SW 1271 (cell line): Measurements from ENCODE around the gene NKAIN2.
"Not testable (repeated sequence)": the region's sequence is repeated elsewhere in the genome, so short reads cannot be mapped to it uniquely, and the experiment has no call there.

Source experiments
- DNase-seq, 2 experiments: peaks; one replicate each; lab custom pipeline; 2025; lab: John Stamatoyannopoulos, UW

The NKAIN2 gene

DNA sequence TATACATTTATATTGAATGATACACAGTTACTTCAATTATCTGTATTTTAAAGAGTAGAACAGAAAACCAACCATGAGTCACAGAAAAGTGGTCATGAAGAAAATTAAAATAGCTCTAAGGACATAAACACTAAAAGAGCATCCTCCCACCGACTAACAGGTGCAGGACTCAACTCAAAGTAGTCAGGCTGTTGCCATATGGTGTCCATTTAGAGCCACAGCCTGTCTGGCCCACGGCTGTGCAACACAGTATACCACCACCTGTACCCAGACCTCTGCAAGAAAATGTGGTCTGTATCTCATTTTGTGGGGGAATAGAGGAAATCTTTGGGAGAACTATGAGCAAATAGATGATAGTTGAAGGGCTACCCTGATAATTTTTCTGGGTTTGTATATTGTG is 708.8 kb downstream of the NKAIN2 start:
- no peak for DNase-seq

- DNase-seq = no peak
These were observed 713.7 kb downstream of the NKAIN2 start for GRCh38 chr6:124517339-124517738.

DNA sequence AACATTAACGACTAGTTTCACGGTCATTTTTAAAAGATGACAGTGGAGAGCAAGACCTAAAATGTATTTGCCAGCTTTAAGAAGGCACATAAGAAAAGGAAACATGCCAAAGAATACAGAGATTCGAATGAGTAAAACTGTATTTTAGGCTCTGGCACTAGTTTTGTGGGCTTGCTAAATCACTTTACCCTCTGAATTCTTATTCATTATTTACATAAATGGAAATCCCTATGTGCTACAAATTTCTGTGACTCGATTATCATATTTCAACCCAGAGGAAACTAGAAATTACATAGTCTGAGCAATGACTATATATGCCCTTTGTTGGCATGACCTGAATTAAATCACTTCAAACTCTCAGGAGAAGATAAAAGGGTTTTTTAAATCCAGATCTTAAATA is 716.8 kb downstream of the NKAIN2 start:
- no peak for DNase-seq

DNA sequence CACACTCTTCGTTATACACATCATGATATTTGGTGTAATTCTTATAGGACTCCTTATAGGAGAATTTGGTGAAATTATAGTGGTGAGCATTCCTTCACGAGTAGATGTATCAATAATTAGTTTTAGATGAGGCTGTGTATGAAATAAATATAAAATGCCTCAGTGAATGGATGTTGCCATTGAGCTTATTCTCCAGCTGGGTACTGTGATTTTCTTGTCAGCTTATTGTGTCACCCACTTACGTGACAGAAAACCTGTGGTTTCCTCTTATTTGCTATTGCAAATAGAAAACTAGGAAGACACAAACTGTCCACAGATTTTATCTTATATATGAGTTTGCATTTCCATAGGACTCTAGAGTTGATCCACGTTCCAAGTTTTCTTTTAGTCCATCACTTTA is 718.7 kb downstream of the NKAIN2 start:
- DNase-seq = no peak

GRCh38 chr6:124524491-124525200 is 721.0 kb downstream of the NKAIN2 start:
- no peak for DNase-seq

DNA sequence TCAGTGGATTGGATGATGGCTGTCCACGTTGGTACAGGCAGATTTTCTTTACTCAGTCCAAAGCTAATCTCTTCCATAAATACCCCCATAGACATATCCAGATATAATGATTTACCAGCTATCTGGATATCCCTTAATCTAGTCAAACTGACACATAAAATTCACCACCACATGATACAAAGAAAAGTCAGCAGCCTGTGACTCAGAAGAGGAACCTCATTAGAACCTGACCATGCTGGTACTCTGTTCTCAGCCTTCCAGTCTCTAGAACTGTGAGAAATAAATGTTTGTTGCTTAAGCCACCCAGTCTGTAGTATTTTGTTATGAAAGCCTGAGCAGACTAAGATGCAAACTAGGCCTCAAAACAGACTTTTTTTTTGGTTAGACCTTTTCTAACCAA is 727.3 kb downstream of the NKAIN2 start:
- no peak for DNase-seq

DNA sequence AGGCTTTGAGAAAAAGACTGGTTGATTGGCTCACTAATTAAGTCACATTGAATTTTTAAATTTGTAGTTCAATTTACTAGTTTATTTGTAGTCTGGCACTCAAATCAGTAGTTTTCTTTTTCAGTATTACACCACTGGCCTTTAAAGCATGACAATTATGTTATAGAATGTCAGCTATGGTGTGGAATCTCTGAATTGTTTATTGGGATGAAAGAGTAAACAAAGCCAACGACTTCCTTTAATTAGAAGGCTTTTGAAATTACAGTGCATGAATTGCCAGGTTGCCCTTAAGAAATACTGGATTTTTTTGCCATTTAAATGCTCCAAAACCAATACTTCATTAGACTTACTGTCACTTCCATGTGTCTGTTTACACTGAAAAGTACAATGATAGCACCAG is 731.6 kb downstream of the NKAIN2 start:
- no peak for DNase-seq

DNA sequence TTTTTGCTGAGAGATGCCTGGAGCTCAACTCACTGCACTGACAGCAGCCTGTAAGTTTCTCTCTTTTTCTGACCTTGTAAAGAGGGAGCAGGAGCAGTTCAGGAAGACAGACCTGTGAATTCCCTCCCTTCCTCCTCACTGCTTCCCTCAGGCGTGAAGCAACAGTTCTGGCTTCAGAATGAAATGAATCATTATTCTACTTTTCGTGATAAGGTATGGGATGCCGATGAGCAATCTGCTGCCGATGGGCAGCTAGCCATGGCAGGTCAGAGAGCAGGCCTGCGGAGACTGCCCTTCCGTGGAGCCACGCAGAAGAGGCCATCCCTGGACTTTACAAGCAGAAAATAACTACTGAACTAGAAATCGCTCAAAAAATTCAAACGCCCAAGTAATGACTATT is 732.1 kb downstream of the NKAIN2 start:
- DNase-seq = no peak

- no peak for DNase-seq
These were observed 732.6 kb downstream of the NKAIN2 start for GRCh38 chr6:124536157-124536841.

GRCh38 chr6:124536842-124537191 is 733.2 kb downstream of the NKAIN2 start:
- DNase-seq = no peak

- DNase-seq = no peak
These were observed 735.4 kb downstream of the NKAIN2 start for GRCh38 chr6:124539096-124539495.

GRCh38 chr6:124541573-124541972 is 737.9 kb downstream of the NKAIN2 start:
- DNase-seq = no peak

GRCh38 chr6:124546601-124547000 is 742.9 kb downstream of the NKAIN2 start:
- DNase-seq = no peak

- no peak for DNase-seq
These were observed 748.1 kb downstream of the NKAIN2 start for GRCh38 chr6:124551711-124552233.

DNA sequence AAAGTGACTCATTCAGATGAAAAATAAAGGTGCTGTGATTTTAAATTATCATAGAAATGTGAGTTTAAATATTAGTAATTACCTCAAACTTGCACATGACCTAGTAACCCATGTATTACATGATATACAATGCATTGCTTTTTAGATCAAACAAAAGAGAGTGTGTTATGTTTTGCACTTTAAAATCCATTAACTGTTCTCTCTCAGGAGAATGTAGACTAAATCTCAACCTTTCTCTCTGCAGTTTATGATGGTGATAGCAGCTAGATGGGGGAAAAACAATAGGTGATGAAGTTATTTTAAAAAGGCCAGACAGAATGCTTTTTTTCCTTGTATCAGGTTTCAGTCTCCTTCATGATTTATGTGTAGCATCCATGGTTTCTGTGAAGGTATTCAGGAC is 754.2 kb downstream of the NKAIN2 start:
- no peak for DNase-seq

DNA sequence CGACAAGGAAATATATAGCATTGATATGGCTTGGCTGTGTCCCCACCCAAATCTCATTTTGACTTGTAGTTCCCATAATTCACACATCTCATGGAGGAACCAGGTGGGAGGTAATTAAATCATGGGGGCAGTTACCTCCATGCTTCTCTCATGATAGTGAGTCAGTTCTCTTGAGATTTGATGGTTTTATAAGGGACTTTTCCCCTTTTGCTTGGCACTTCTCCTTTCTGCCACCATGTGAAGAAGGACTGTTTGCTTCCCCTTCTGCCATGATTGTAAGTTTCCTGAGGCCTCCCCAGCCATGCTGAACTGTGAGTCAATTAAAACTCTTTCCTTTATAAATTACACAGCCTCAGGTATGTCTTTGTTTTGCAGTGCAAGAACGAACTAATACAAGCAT is 756.4 kb downstream of the NKAIN2 start:
- not testable (repeated sequence) for DNase-seq

- DNase-seq = no peak
These were observed 757.4 kb downstream of the NKAIN2 start for GRCh38 chr6:124560873-124561567.

- DNase-seq = no peak
These were observed 758.0 kb downstream of the NKAIN2 start for GRCh38 chr6:124561635-124562130.

DNA sequence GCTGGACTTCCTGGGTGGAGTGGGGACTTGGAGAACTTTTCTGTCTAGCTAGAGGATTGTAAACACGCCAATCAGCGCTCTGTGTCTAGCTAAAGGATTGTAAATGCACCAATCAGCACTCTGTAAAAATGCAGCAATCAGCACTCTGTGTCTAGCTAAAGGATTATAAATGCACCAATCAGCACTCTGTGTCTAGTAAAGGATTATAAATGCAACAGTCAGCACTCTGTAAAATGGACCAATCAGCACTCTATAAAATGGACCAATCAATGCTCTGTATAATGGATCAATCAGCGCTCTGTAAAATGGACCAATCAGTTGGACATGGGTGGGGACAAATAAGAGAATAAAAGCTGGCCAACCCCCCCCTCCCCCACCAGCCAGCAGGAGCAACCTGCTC is 760.5 kb downstream of the NKAIN2 start:
- DNase-seq = not testable (repeated sequence)

DNA sequence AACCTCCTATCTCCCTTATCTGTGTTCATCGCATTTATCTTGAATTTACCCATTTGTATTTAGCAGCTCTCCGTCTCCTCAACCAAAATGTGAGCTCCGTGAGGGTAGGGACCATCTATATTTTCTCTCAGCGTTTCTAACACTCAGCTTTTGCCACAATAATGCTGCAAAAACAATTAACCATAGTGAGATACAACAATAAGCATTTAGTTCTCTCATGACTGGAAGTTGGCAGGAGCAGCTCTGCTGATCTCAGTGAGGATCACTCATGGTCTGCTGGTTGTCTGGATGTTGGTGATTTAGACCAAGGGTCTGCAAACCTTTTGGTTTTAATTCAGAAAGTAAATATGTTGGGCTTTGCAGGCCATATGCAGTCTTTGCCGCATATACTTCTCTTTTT is 763.7 kb downstream of the NKAIN2 start:
- DNase-seq = no peak

- no peak for DNase-seq
These were observed 770.3 kb downstream of the NKAIN2 start for GRCh38 chr6:124573953-124574352.

DNA sequence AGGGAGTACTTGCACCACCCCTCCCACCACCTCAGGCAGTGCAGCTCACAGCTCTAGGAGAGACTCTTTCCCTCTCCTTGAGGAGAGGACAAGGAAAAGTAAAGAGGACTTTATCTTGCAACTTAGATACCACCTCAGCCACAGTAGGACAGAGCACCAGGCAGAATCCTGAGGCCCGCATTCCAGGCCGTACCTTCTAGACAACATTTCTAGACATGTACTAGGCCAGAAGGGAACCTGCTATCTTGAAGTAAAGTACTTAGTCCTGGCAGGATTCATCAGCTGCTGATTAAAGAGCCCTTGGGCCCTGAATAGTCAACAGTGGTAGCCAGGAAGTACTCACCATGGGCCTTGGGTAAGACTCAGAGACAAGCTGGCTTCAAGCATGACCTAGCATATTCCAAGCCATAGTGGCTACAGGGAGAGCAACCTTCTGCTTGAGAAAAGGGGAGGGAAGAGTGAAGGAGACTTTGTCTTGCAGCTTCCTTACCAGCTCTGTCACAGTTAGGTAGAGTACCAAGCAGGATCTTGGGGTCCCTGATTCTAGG is 774.1 kb downstream of the NKAIN2 start:
- no peak for DNase-seq

GRCh38 chr6:124590001-124590400 is 786.3 kb downstream of the NKAIN2 start:
- DNase-seq = no peak
